ENCODE data around the gene SEPTIN1.

SEPTIN1 gene

DNA sequence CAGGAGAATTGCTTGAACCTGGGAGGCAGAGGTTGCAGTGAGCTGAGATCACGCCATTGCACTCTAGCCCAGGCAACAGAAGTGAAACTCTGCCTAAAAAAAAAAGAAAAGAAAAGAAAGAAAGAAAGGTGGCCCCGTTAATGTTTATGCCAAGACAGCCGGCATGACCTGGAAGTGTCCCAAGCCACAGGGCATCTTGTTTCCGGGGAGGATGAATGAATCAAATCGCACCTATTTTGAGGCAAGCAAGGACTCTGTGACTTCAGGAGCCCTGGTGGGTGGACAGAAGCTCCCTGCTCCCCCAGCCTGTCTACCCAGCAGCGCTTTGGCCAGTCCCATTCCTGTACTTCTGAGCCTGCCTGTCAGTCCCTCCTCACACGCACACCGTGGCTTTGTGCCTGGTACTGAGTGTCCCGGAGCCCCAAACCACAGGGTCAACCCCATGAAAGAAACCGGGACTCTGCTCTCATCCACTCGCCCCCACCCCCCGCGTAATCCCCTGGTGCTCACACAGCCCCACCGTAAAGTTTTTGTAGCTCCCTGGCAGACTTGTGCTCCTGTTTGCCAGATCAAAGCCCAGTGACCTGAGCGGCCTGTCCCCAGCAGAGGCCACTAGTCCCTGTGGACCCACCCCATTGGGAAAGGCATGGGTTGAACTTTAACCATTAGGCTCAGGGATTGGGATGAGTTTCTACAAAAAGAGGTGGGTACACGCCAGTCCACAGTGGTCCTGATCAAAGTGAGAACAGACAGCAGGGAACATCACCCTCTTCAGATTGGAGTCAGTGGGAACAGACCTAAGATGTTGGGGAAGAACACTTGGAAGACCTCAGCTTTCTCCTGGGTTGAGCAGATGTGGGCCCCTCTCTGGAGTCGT is 46.5 kb downstream of the SEPTIN1 start:
- DNase-seq = peak; percentile 45

DNA sequence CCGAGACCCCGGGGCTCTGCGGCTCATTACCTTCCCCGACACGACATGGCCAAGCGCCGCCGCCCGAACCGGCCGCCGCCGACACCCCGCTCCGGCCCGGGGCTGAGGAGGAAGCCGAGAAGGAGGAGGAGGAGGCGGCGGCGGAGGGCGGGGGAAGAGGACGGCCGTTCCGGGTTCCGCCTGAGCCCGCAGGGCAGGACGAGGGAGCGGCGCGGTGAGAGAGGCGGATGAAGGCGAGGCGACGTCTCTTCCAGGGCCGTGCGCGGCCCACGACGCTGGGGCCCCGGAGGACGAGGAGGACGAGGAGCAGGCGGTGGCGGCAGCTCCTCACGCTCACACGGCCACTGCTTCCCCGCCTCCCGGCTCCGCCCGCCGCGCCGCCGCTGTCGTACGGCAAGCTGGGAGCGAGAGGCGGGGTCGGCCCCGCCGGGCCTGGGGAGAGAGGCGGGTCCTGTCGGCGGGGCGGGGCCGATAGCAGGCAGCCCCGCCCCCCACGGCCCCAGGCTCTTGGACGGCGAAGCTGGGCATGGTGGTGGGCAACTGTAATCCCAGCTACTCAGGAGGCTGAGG is 47.2 kb downstream of the SEPTIN1 start:
- peak; percentile 82 for DNase-seq

DNA sequence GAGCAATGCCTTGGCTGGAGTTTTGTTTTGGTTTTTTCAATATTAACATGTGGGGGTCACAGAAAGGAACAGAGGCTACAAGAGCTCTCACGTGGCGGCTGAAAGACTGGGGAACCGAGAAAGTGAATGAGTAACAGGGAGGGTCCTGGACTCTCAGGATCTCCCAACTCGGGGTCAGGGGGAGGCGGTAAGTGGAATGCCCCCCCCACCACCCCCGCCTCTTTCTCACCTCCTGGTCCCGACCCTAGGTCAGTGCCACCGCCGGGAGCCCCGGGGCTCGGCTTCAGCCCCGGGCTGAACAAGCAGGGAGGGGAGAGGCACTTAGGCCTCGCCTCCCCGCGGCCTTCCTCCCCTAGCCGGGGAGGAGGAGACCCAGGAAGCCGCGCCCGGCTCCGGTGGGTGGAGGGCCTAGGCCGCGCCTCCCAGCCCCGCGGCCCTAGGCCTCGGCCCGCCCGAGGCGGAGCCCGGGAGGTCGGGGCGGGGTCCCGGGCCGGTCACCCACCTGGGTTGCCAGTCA is 47.8 kb downstream of the SEPTIN1 start:
- DNase-seq = peak; percentile 86
